Measurements from ENCODE around the gene LRRC45.
A peak's percentile ranks its signal among the peaks of the same experiment; 100 is the strongest.

LRRC45 gene

GRCh38 chr17:82028246-82028645 is 5.1 kb downstream of the LRRC45 start:
- intact Hi-C loops (cut with micrococcal nuclease): no loop called here
- peaks cover 31% of the 10 kb centered on the region for H3K4me1 Mint-ChIP-seq (ENCODE audit: low read depth)
- H3K36me3 Mint-ChIP-seq (ENCODE audit: low read depth): peaks cover 42% of the 10 kb centered on the region
- H3K4me3 Mint-ChIP-seq: no peak overlapping the region
- H3K27me3 Mint-ChIP-seq: peaks cover 23% of the 10 kb centered on the region
- no peak overlapping the region for H3K27ac Mint-ChIP-seq
- no peaks in the 10 kb centered on the region for H3K9me3 Mint-ChIP-seq

GRCh38 chr17:82028966-82029365 is 5.9 kb downstream of the LRRC45 start:
- H3K36me3 Mint-ChIP-seq (ENCODE audit: low read depth): peaks cover 42% of the 10 kb centered on the region
- intact Hi-C loops (cut with micrococcal nuclease): no loop called here
- peaks cover 25% of the 10 kb centered on the region for H3K4me1 Mint-ChIP-seq (ENCODE audit: low read depth)
- H3K27ac Mint-ChIP-seq: no peak overlapping the region
- no peaks in the 10 kb centered on the region for H3K9me3 Mint-ChIP-seq
- no peak overlapping the region for H3K4me3 Mint-ChIP-seq
- H3K27me3 Mint-ChIP-seq: peaks cover 27% of the 10 kb centered on the region

DNA sequence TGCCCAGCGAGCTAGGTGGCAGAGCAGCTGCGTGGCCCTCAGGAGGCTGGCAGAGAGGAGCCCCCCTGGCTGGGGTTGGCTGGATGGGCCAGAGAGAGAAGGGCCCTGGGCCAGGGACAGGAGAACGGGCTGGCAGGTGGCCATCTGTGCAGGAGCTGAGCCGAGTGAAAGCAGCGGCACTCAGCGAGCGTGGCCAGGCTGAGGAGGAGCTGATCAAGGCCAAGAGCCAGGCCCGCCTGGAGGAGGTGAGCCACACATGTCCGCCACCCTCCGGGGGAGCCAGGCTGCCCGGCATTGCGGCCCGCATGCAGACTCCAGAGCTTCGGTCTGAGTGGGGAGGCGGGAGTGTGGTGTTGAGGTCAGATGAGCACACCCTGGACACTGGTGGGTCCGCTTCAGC is 6.3 kb downstream of the LRRC45 start:
- no peak overlapping the region for H3K4me3 Mint-ChIP-seq
- H3K27me3 Mint-ChIP-seq: peaks cover 27% of the 10 kb centered on the region
- H3K9me3 Mint-ChIP-seq: no peaks in the 10 kb centered on the region
- peaks cover 43% of the 10 kb centered on the region for H3K36me3 Mint-ChIP-seq (ENCODE audit: low read depth)
- intact Hi-C loops (cut with micrococcal nuclease): no loop called here
- H3K27ac Mint-ChIP-seq: no peak overlapping the region
- H3K4me1 Mint-ChIP-seq (ENCODE audit: low read depth): peaks cover 21% of the 10 kb centered on the region

- Mint-ChIP-seq H3K27ac (peak overlapping the region; percentile 49), H3K36me3 (ENCODE audit: low read depth) (peaks cover 50% of the 10 kb centered on the region), H3K4me3 (no peak overlapping the region), H3K27me3 (peaks cover 27% of the 10 kb centered on the region), H3K9me3 (no peaks in the 10 kb centered on the region), H3K4me1 (ENCODE audit: low read depth) (peaks cover 22% of the 10 kb centered on the region)
- intact Hi-C loops (cut with micrococcal nuclease): loop anchor here (1.0 to 10.0 kb wide), 2 partner anchors 75 to 124 kb away; no protein-coding TSS in a partner anchor
These were observed 6.9 kb downstream of the LRRC45 start for GRCh38 chr17:82029990-82030469.

GRCh38 chr17:82030470-82031302 is 7.6 kb downstream of the LRRC45 start:
- Mint-ChIP-seq H3K27ac (peak overlapping the region; percentile 49), H3K36me3 (ENCODE audit: low read depth) (peaks cover 56% of the 10 kb centered on the region), H3K9me3 (no peaks in the 10 kb centered on the region), H3K4me3 (peak overlapping the region; percentile 85), H3K4me1 (ENCODE audit: low read depth) (peaks cover 29% of the 10 kb centered on the region), H3K27me3 (peaks cover 29% of the 10 kb centered on the region)
- intact Hi-C loops (cut with micrococcal nuclease): loop anchor here (1.0 to 10.0 kb wide), 2 partner anchors 74 to 124 kb away; no protein-coding TSS in a partner anchor

GRCh38 chr17:82031303-82031884 is 8.3 kb downstream of the LRRC45 start, which contains the start of gene RAC3:
RAC3 (plus strand) TSS chr17:82031678; CDS start chr17:82031762, 84 bp downstream.
- Mint-ChIP-seq H3K27ac (peak within 1 kb of the TSS; percentile 49), H3K36me3 (ENCODE audit: low read depth) (peaks cover 55% of the 10 kb centered on the region), H3K4me3 (peak within 1 kb of the TSS; percentile 85), H3K27me3 (peaks cover 29% of the 10 kb centered on the region), H3K4me1 (ENCODE audit: low read depth) (peaks cover 30% of the 10 kb centered on the region), H3K9me3 (no peaks in the 10 kb centered on the region)
- intact Hi-C loops (cut with micrococcal nuclease): loop anchor here (10.0 kb wide), 1 partner anchor 73 kb away; no protein-coding TSS in a partner anchor

- intact Hi-C loops (cut with micrococcal nuclease): loop anchor here (10.0 kb wide), 1 partner anchor 73 kb away; no protein-coding TSS in a partner anchor
- Mint-ChIP-seq H3K27ac (no peak overlapping the region), H3K27me3 (peaks cover 29% of the 10 kb centered on the region), H3K36me3 (ENCODE audit: low read depth) (peaks cover 49% of the 10 kb centered on the region), H3K4me1 (ENCODE audit: low read depth) (peaks cover 33% of the 10 kb centered on the region), H3K9me3 (no peaks in the 10 kb centered on the region), H3K4me3 (peak overlapping the region; percentile 54)
These were observed 9.0 kb downstream of the LRRC45 start for GRCh38 chr17:82031885-82032627.

DNA sequence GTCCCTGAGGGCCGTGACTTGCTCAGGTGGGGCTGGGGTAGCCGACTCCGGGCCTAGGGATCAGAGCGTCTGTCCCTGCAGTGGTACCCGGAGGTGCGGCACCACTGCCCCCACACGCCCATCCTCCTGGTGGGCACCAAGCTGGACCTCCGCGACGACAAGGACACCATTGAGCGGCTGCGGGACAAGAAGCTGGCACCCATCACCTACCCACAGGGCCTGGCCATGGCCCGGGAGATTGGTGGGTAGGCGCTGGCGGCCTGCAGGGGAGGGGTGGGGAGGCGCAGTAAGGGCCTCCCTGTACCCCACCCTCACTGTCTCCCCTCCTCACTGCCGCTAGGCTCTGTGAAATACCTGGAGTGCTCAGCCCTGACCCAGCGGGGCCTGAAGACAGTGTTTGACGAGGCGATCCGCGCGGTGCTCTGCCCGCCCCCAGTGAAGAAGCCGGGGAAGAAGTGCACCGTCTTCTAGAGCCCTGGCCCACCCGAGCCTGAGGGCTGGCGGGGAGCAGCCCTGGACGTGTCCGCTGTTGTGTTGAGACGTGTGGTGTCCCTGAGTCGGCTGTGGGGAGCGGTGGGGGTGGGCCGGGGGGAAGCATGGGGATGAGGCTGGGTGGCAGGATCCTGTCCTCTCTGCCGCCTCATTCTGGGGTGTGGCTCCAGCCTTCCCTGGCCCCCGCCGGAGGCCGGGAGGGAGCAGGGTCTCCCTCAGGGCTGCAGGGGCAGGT is 10.4 kb downstream of the LRRC45 start:
- H3K36me3 Mint-ChIP-seq (ENCODE audit: low read depth): peaks cover 34% of the 10 kb centered on the region
- intact Hi-C loops (cut with micrococcal nuclease): loop anchor here (10.0 kb wide), 1 partner anchor 71 kb away; no protein-coding TSS in a partner anchor
- H3K9me3 Mint-ChIP-seq: no peaks in the 10 kb centered on the region
- peaks cover 29% of the 10 kb centered on the region for H3K27me3 Mint-ChIP-seq
- no peak overlapping the region for H3K27ac Mint-ChIP-seq
- H3K4me1 Mint-ChIP-seq (ENCODE audit: low read depth): peaks cover 43% of the 10 kb centered on the region
- no peak overlapping the region for H3K4me3 Mint-ChIP-seq

DNA sequence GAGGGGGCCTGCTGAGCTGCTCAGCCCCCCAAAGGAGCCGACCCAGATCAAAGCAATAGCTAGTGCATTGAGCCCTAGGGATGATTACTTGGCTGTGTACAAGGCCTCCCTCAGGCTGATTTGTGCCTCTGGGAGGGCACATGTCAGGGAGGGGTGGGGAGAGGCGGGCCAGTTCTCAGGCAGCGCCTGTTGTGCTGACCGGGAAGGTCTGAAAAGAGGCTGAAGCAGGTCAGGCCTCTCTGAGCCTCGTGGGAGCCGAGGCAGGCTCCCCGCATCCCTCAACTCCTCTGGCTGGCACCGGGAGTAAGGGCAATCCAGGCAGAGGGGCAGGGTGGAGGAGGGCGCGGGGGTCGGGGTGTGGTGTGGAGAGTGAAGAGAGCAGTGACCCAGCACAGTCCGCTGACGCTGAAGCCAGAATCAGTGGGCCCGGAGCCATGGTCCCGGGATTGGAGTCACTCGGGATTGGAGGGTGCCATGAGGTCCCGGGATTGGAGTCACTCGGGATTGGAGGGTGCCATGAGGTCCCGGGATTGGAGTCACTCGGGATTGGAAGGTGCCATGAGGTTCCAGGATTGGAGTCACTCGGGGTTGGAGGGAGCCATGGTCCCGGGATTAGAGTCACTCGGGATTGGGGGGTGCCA is 11.4 kb downstream of the LRRC45 start:
- Mint-ChIP-seq H3K27ac (no peak overlapping the region), H3K4me3 (no peak overlapping the region)

GRCh38 chr17:82035488-82035887 is 12.4 kb downstream of the LRRC45 start:
- intact Hi-C loops (cut with micrococcal nuclease): loop anchor here (10.0 kb wide), 1 partner anchor 69 kb away; no protein-coding TSS in a partner anchor
- Mint-ChIP-seq H3K9me3 (no peaks in the 10 kb centered on the region), H3K36me3 (ENCODE audit: low read depth) (peaks cover 20% of the 10 kb centered on the region), H3K4me3 (no peak overlapping the region), H3K27me3 (peaks cover 20% of the 10 kb centered on the region), H3K27ac (peak overlapping the region; percentile 25), H3K4me1 (ENCODE audit: low read depth) (peaks cover 43% of the 10 kb centered on the region)

More for the DNA sequence above, 11.4 kb downstream of the LRRC45 start:
- Mint-ChIP-seq H3K27me3 (peaks cover 27% of the 10 kb centered on the region), H3K36me3 (ENCODE audit: low read depth) (peaks cover 24% of the 10 kb centered on the region), H3K9me3 (no peaks in the 10 kb centered on the region), H3K4me1 (ENCODE audit: low read depth) (peaks cover 50% of the 10 kb centered on the region)
- intact Hi-C loops (cut with micrococcal nuclease): loop anchor here (10.0 kb wide), 1 partner anchor 70 kb away; no protein-coding TSS in a partner anchor

DNA sequence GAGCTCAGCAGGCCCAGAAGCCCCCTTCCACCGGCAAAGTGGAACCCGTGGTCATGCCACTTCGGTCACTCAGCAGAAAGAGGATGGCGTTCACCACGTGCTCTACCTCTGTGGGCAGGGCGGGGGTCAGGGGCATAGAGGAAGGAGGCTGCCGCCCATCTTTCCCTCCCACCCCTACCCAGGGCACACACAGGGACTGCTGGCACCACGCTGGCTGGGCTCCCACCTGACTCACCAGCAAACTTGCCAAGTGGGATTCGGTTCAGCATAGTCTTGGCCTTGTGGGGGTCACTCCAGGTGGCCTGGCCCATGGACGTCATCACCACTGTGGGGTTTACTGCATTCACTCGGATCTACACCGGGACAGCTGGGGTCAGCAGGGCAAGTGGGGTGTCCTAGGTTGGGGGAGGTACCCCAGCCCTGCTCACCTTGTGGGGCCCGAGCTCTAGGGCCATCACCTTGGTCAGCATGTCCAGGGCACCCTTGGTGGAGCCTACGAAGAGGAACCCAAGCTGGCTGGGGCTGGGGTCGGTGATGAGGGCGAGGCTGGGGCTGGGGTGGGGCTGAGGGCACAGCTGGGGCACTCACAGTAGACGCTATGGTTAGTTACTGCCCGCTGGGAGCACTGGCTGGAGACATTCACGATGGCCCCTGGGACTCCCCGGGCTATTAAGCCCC is 13.0 kb downstream of the LRRC45 start:
- Mint-ChIP-seq H3K27me3 (peaks cover 21% of the 10 kb centered on the region), H3K4me3 (peak overlapping the region; percentile 82), H3K36me3 (ENCODE audit: low read depth) (peaks cover 20% of the 10 kb centered on the region), H3K27ac (peak overlapping the region; percentile 25), H3K9me3 (no peaks in the 10 kb centered on the region), H3K4me1 (ENCODE audit: low read depth) (peaks cover 40% of the 10 kb centered on the region)
- intact Hi-C loops (cut with micrococcal nuclease): loop anchor here (10.0 kb wide), 1 partner anchor 69 kb away; no protein-coding TSS in a partner anchor

GRCh38 chr17:82036634-82037091 is 13.6 kb downstream of the LRRC45 start:
- Mint-ChIP-seq H3K27ac (no peak overlapping the region), H3K4me3 (peak overlapping the region; percentile 82), H3K9me3 (no peaks in the 10 kb centered on the region), H3K27me3 (peaks cover 25% of the 10 kb centered on the region), H3K4me1 (ENCODE audit: low read depth) (peaks cover 45% of the 10 kb centered on the region), H3K36me3 (ENCODE audit: low read depth) (peaks cover 20% of the 10 kb centered on the region)
- intact Hi-C loops (cut with micrococcal nuclease): loop anchor here (1.0 to 10.0 kb wide), 2 partner anchors 15 to 68 kb away; partner anchors contain the start of genes GPS1 and RFNG

Measured in dendritic cell treated with granulocyte-macrophage colony-stimulating factor and Interleukin-4, amounts not matched to agents 40 ng/mL and 50 ng/mL, for 4 days (primary cell).